Heart right ventricle (tissue), 16 donors: ENCODE results near the gene AREL1. TPM values are rescaled to one million over a fixed set of nuclear protein-coding genes. Genes with fewer than 3 reads are reported as not detected.
A peak's percentile ranks its signal among the peaks of the same experiment; 100 is the strongest.

Source experiments
- ATAC-seq, 8 donors: fragments of 200-7000 bp; cut with Tn5 transposase; one replicate each; pipeline ENCODE4 v1.9.1; 2020; ENCODE audit warnings: mild to moderate bottlenecking in 8 of 8, moderate library complexity in 8 of 8, moderate number of reproducible peaks in 1 of 8
- DNase-seq, 2 donors: peaks; one replicate each; pipeline ENCODE4 v3.0.0-alpha.2; 2020
- H3K27ac ChIP-seq, 10 donors: fragments of 200-600 bp; sonication (generic) in 2 of 10; one replicate each; pipeline versions ENCODE4 v1.5.0 to v1.8.0; 2020 to 2022; ENCODE audit warnings: mild to moderate bottlenecking in 3 of 10
- H3K27me3 ChIP-seq, 7 donors: fragments of 200-600 bp; one replicate each; pipeline ENCODE4 v1.8.0; 2021 to 2022; ENCODE audit warnings: mild to moderate bottlenecking in 2 of 7
- H3K36me3 ChIP-seq, 9 donors: fragments of 200-600 bp; sonication (generic) in 1 of 9; one replicate each; pipeline versions ENCODE4 v1.5.0 to v1.8.0; 2020 to 2022; ENCODE audit warnings: mild to moderate bottlenecking in 2 of 9
- H3K4me1 ChIP-seq, 9 donors: fragments of 200-600 bp; sonication (generic) in 1 of 9; one replicate each; pipeline versions ENCODE4 v1.5.0 to v1.8.0; 2020 to 2022; ENCODE audit warnings: mild to moderate bottlenecking in 4 of 9
- H3K4me3 ChIP-seq, 10 donors: fragments of 200-600 bp; sonication (generic) in 2 of 10; one replicate each; pipeline versions ENCODE4 v1.5.0 to v1.8.0; 2020 to 2022; ENCODE audit warnings: mild to moderate bottlenecking in 7 of 10, moderate library complexity in 2 of 10
- H3K9me3 ChIP-seq, 11 donors: fragments of 200-600 bp in 10 of 11; sonication (generic) in 2 of 11; one replicate each; pipeline versions ENCODE4 v1.5.0 to v1.8.0; 2013 to 2022; ENCODE audit warnings: mild to moderate bottlenecking in 2 of 11, control low read depth in 1 of 11, moderate library complexity in 1 of 11
- WGBS, 2 donors: extraction: QIAGEN DNeasy Blood & Tissue Kit; methylation state at CpG; one replicate each; pipeline ENCODE4 v1.1.7; 2013; ENCODE audit warnings: inconsistent platforms in 1 of 2; 5-methylcytosine and 5-hydroxymethylcytosine counted together
- intact Hi-C, 10 donors: fragments of 100-400 bp; cut with DNase I; formaldehyde crosslinking; loops; one replicate each; pipeline versions ENCODE4 v1.11.1 to v1.14.2; 2022
- polyA plus RNA-seq, 2 donors: library from polyadenylated mRNA; stranded (reverse); fragments of 200-250 nt; gene quantifications; one replicate each; pipeline ENCODE4 v1.2.3, GENCODE V29; 2013
- total RNA-seq, 10 donors: library from RNA; stranded (reverse); fragmentation: NEBNext Ultra II Directional in 3 of 10; extraction: Animal tissue kit (Norgen Biotek cat#: 25700) in 3 of 10; gene quantifications; one replicate each; pipeline versions ENCODE4 v1.2.1 to v1.2.4, GENCODE V29; 2021 to 2023
- TF ChIP-seq, protein P1 (sequence below), 9 donors: fragments of 200-600 bp; sonication (generic) in 2 of 9; IDR thresholded peaks; one replicate each; pipeline versions ENCODE4 v1.5.0 to v1.8.0; 2021 to 2022; ENCODE audit warnings: antibody characterized with exemption in 9 of 9, mild to moderate bottlenecking in 5 of 9, moderate library complexity in 1 of 9
- donor health status: Arrhythmogenic right ventricular cardiomyopathy.
- donor health status: ischemic (EF 13 %, LVEDD 7.1; RV severe dilation, severe dysfunction).
- donor health status: healthy with polysubstance abuse.
- donor health status: DM: no; HTN: yes; CAD: no.
- donor health status: DM: no; HTN: no; CAD: no.
- donor health status: ischemic (EF 25% LVEDD 6.9; RV normal size, moderate dysfunction).
- donor health status: ischemic (EF 25% LVEDD 5.7; RV mildly dilated, moderate dysfunction).
- donor health status: healthy.
- donor health status: DM: yes; HTN: yes; CAD: no.
- donor health status: Ischemic cardiomyopathy.
- donor health status: ischemic (EF 35%, LVEDD 5.7; RV mildly dilated, moderate dysfunction).
- donor health status: nonischemic (EF 11% LVEDD 7.7; RV severe dilation, severe dysfunction).
- donor health status: DM: yes; HTN: yes; CAD: no.
- donor health status: PGD.
- donor health status: ischemic (EF 29% LVEDD 5.4; RV normal size, mild dysfunction).
- donor health status: nonischemic (EF 23%, LVEDD 6.1; RV moderate dilation, normal function).

AREL1 gene
- total and polyA plus RNA-seq, 12 donors: 8.8 to 27.2 (median 20.7) TPM

- TF ChIP-seq, protein P1, sequence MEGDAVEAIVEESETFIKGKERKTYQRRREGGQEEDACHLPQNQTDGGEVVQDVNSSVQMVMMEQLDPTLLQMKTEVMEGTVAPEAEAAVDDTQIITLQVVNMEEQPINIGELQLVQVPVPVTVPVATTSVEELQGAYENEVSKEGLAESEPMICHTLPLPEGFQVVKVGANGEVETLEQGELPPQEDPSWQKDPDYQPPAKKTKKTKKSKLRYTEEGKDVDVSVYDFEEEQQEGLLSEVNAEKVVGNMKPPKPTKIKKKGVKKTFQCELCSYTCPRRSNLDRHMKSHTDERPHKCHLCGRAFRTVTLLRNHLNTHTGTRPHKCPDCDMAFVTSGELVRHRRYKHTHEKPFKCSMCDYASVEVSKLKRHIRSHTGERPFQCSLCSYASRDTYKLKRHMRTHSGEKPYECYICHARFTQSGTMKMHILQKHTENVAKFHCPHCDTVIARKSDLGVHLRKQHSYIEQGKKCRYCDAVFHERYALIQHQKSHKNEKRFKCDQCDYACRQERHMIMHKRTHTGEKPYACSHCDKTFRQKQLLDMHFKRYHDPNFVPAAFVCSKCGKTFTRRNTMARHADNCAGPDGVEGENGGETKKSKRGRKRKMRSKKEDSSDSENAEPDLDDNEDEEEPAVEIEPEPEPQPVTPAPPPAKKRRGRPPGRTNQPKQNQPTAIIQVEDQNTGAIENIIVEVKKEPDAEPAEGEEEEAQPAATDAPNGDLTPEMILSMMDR (IDR thresholded peaks at IDR 0.05): no peak
- H3K4me1 ChIP-seq: no peaks in the 10 kb centered on the region
- H3K27me3 ChIP-seq: no peaks in the 10 kb centered on the region
- intact Hi-C loops: loop anchor here in 1 of 10 donors (5.0 kb wide), 1 partner anchor 58 kb away; the partner anchor contains the start of gene LTBP2
- H3K4me3 ChIP-seq: no peak overlapping the region
- H3K9me3 ChIP-seq: no peaks in the 10 kb centered on the region
- H3K36me3 ChIP-seq: peaks cover 0 to 100% (median 50%) of the 10 kb centered on the region in 9 donors
- DNase-seq (no peak), ATAC-seq (no peak)
- H3K27ac ChIP-seq: no peak overlapping the region
- 96 to 98% methylated on average over 10 of the region's 10 CpGs for WGBS, 2 donors
Observed at GRCh38 chr14:74669846-74670245, 43.0 kb downstream of the AREL1 start.

- WGBS, 2 donors: 96% methylated on average over 1 of the region's 1 CpG
- DNase-seq: no peak
- Histone ChIP-seq H3K4me1 (peaks cover 0 to 3% (median 0%) of the 10 kb centered on the region in 9 donors), H3K27me3 (no peaks in the 10 kb centered on the region), H3K27ac (no peak overlapping the region), H3K36me3 (peaks cover 0 to 100% (median 50%) of the 10 kb centered on the region in 9 donors), H3K4me3 (no peak overlapping the region), H3K9me3 (no peaks in the 10 kb centered on the region)
- ATAC-seq: no peak
- intact Hi-C loops: loop anchor here in 1 of 10 donors (5.0 kb wide), 1 partner anchor 57 kb away; the partner anchor contains the start of gene LTBP2
- TF ChIP-seq, protein P1 (IDR thresholded peaks at IDR 0.05): no peak
Observed at GRCh38 chr14:74669256-74669655, 43.6 kb downstream of the AREL1 start.

DNA sequence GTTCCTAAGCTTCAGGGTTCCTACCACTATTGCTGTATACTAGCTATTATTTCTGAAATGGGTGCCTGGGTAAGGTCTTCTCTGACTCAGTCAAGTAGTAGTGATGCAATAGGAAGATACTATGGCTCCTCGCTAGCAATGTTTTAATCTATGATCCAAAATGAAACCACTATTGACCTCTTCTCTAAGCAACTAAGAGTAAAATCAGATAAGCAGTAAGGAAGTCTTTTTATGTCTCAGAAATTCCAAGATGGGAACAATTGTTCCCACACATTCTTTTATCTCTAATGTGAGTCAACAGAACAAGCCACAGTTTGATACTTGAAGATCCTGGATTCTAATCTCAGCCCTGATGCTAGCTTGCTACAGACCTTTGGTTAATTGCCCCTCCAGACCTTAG, 45.1 kb downstream of the AREL1 start:
- no peaks in the 10 kb centered on the region for H3K9me3 ChIP-seq
- no peak overlapping the region for H3K4me3 ChIP-seq
- intact Hi-C loops: loop anchor here in 1 of 10 donors (5.0 kb wide), 1 partner anchor 55 kb away; the partner anchor contains the start of gene LTBP2
- TF ChIP-seq, protein P1 (IDR thresholded peaks at IDR 0.05): no peak
- no peak for ATAC-seq
- 97 to 98% methylated on average over 1 of the region's 1 CpG for WGBS, 2 donors
- peaks cover 0 to 18% (median 12%) of the 10 kb centered on the region in 9 donors for H3K4me1 ChIP-seq
- DNase-seq: no peak
- no peaks in the 10 kb centered on the region for H3K27me3 ChIP-seq
- H3K36me3 ChIP-seq: peaks cover 0 to 100% (median 57%) of the 10 kb centered on the region in 9 donors
- H3K27ac ChIP-seq: no peak overlapping the region

DNA sequence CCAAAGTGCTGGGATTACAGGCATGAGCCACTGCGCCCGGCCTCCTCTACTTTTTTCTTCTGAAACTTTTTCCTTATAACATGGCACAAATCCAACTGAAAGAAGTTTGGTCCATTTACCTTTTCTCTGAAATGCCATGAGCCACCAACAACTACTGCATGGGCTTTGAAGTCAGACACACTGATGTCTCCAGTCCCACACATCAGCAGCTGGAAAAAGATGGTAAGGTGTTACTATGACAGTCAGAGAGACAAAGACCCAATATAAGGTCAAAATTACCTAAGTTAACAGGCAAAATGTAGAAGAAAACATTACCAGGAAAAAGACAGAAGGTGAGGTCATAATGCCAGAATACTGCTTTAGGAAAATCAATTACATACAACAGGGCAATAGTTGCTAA, 48.2 kb downstream of the AREL1 start:
- no peaks in the 10 kb centered on the region for H3K27me3 ChIP-seq
- intact Hi-C loops: loop anchor here in 2 of 10 donors (5.0 kb wide), 2 partner anchors 47 to 52 kb away; partner anchors contain the start of gene LTBP2 (in 1 of the 2)
- peaks cover 0 to 31% (median 12%) of the 10 kb centered on the region in 9 donors for H3K4me1 ChIP-seq
- peaks cover 0 to 100% (median 40%) of the 10 kb centered on the region in 9 donors for H3K36me3 ChIP-seq
- TF ChIP-seq, protein P1 (IDR thresholded peaks at IDR 0.05): no peak
- H3K27ac ChIP-seq: peak overlapping the region in 3 of 10 donors; percentile 10 to 68 (median 61)
- DNase-seq (no peak), ATAC-seq (no peak)
- no peak overlapping the region for H3K4me3 ChIP-seq
- H3K9me3 ChIP-seq: no peaks in the 10 kb centered on the region
- WGBS, 2 donors: 98% methylated on average over 2 of the region's 2 CpGs
